Loucy (cell line): ENCODE results near the gene FBRS.

ENCODE experiments used
- H2AFZ ChIP-seq: fragments of 200-600 bp; sonication (generic); 2 replicates; pipeline ENCODE4 v1.6.0; 2016; ENCODE audit warnings: antibody characterized with exemption, mild to moderate bottlenecking, low read length, moderate library complexity
- H3F3A ChIP-seq: fragments of 200-600 bp; 2 replicates; pipeline ENCODE4 v1.6.0; 2016; ENCODE audit warnings: antibody characterized with exemption, low read depth, mild to moderate bottlenecking
- H3K27me3 ChIP-seq: fragments of 200-600 bp; sonication (generic); 2 replicates; pipeline ENCODE4 v1.6.1; 2014; ENCODE audit warnings: low read length, mild to moderate bottlenecking; ENCODE audit not compliant: insufficient read depth, poor library complexity, severe bottlenecking
- H3K36me3 ChIP-seq: fragments of 200-600 bp; sonication (generic); 2 replicates; pipeline ENCODE4 v1.6.1; 2016; ENCODE audit warnings: low read length; ENCODE audit not compliant: insufficient read depth
- H3K4me1 ChIP-seq: fragments of 200-600 bp; sonication (generic); 2 replicates; pipeline ENCODE4 v1.5.1; 2014; ENCODE audit warnings: low read length, mild to moderate bottlenecking; ENCODE audit not compliant: insufficient read depth, poor library complexity, severe bottlenecking
- H3K4me2 ChIP-seq: fragments of 200-600 bp; sonication (generic); 2 replicates; pipeline ENCODE4 v1.6.0; 2014; ENCODE audit warnings: antibody characterized with exemption, low read length, low read depth, mild to moderate bottlenecking; ENCODE audit not compliant: poor library complexity, severe bottlenecking
- H3K4me3 ChIP-seq: fragments of 200-600 bp; sonication (generic); 2 replicates; pipeline ENCODE4 v1.5.1; 2014; ENCODE audit warnings: low read length, mild to moderate bottlenecking, mixed read lengths; ENCODE audit not compliant: poor library complexity, severe bottlenecking
- H3K79me2 ChIP-seq: fragments of 200-600 bp; sonication (generic); 2 replicates; pipeline ENCODE4 v1.6.1; 2014; ENCODE audit warnings: low read length; ENCODE audit not compliant: insufficient read depth
- H3K9ac ChIP-seq: fragments of 200-600 bp; sonication (generic); 2 replicates; pipeline ENCODE4 v1.6.0; 2014; ENCODE audit warnings: mild to moderate bottlenecking, low read depth, low read length, moderate library complexity; ENCODE audit not compliant: poor library complexity, severe bottlenecking
- H3K9me2 ChIP-seq: fragments of 200-600 bp; sonication (generic); replicated peaks from 2 replicates; pipeline ENCODE4 v1.6.1; 2016; ENCODE audit warnings: low read depth, low read length, mixed read lengths
- H3K9me3 ChIP-seq: fragments of 200-600 bp; sonication (generic); 2 replicates; pipeline ENCODE4 v1.6.1; 2014; ENCODE audit warnings: mild to moderate bottlenecking, antibody characterized with exemption, low read length, low read depth; ENCODE audit not compliant: insufficient read depth
- H4K20me1 ChIP-seq: fragments of 200-600 bp; sonication (generic); 2 replicates; pipeline ENCODE4 v1.6.0; 2014; ENCODE audit warnings: antibody characterized with exemption, low read length, mild to moderate bottlenecking; ENCODE audit not compliant: insufficient read depth, poor library complexity, severe bottlenecking
- CTCF ChIP-seq: fragments of 200-600 bp; sonication (generic); conservative IDR thresholded peaks from 2 replicates; pipeline ENCODE4 v1.5.1; 2014; ENCODE audit warnings: mild to moderate bottlenecking, antibody characterized with exemption, low read length
- EZH2phosphoT487 ChIP-seq: fragments of 200-600 bp; IDR thresholded peaks from 2 replicates; pipeline ENCODE4 v1.6.1; 2018; ENCODE audit warnings: antibody characterized with exemption, mild to moderate bottlenecking, moderate library complexity, borderline replicate concordance

FBRS gene

GRCh38 chr16:30647274-30647571, 11.0 kb upstream of the FBRS start:
- Histone ChIP-seq H3K9me2 (no peaks in the 10 kb centered on the region), H3K9ac (no peak overlapping the region), H3K4me2 (no peak overlapping the region), H3K9me3 (no peaks in the 10 kb centered on the region), H2AFZ (no peak overlapping the region), H3K4me3 (no peak overlapping the region), H3K27me3 (no peaks in the 10 kb centered on the region), H3K4me1 (peaks cover 15% of the 10 kb centered on the region), H4K20me1 (peaks cover 6% of the 10 kb centered on the region), H3F3A (no peaks in the 10 kb centered on the region), H3K79me2 (peaks cover 8% of the 10 kb centered on the region), H3K36me3 (no peaks in the 10 kb centered on the region)
- TF ChIP-seq EZH2phosphoT487: no peak
- TF ChIP-seq CTCF: no peak

GRCh38 chr16:30649725-30650368, 8.4 kb upstream of the FBRS start:
- Histone ChIP-seq H3K9me3 (no peaks in the 10 kb centered on the region), H3K4me3 (peak overlapping the region; percentile 99), H3K4me2 (peak overlapping the region; percentile 71), H3K79me2 (peaks cover 16% of the 10 kb centered on the region), H2AFZ (peak overlapping the region; percentile 64), H3K9ac (peak overlapping the region; percentile 87), H3K27me3 (no peaks in the 10 kb centered on the region), H3K36me3 (peaks cover 11% of the 10 kb centered on the region; the same call in 1 of the 2 replicates), H3F3A (no peaks in the 10 kb centered on the region), H3K9me2 (no peaks in the 10 kb centered on the region), H4K20me1 (peaks cover 17% of the 10 kb centered on the region), H3K4me1 (peaks cover 22% of the 10 kb centered on the region)
- TF ChIP-seq CTCF (no peak), EZH2phosphoT487 (no peak)

DNA sequence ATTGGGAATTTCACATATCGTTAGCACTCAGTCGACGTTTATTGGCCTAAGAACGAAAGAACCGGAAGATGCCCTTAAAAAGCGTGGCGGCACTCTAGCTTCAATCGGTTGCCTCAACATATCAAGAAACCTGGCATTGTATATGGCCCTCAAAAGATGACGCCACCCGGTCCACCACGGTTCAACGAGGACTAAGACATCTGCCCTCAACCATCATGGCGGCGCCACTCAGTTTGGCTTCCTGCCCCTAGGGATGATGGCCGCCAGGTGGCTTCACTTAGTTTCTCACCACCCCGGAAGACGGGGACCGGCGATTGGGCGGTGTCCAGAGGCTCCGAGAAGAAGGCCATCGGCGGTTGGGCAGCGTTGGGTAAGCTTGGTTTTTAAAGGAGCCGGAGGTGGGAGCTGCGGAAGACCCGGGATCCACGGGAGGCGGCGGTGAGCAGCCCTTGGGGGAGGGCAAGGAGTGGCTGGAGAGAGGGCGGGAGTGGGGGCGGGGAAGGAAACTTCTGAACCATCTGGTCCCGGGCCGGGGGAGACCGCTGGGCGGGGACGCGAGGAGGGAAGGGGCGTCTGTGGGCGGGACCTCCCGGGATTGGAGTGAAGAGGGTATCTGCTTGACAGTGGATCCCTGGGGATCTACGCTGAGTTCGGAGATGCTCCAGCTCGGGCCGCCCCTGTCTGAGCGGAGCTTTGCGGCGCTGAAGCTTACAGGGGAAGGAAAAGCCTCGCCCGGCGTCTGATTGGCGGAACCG, 7.7 kb upstream of the FBRS start, which contains the start of gene PRR14:
TSS of gene PRR14 (plus strand) at position 592 of the 755 bp plus-strand sequence. CDS start 686 bp downstream, outside the sequence.
- Histone ChIP-seq H3K9me3 (no peaks in the 10 kb centered on the region), H4K20me1 (peaks cover 17% of the 10 kb centered on the region), H3K9ac (peak within 1 kb of the TSS; percentile 99), H2AFZ (peak within 1 kb of the TSS; percentile 93), H3K9me2 (no peaks in the 10 kb centered on the region), H3K36me3 (peaks cover 18% of the 10 kb centered on the region; the same call in 1 of the 2 replicates), H3K79me2 (peaks cover 16% of the 10 kb centered on the region), H3F3A (no peaks in the 10 kb centered on the region), H3K27me3 (no peaks in the 10 kb centered on the region), H3K4me3 (peak within 1 kb of the TSS; percentile 99), H3K4me2 (peak within 1 kb of the TSS; percentile 89), H3K4me1 (peaks cover 22% of the 10 kb centered on the region)
- TF ChIP-seq CTCF (no peak), EZH2phosphoT487 (no peak)
